Neural progenitor cell (in vitro differentiated cells): ENCODE measurements around the gene TRAPPC12. TPM values are rescaled to one million over a fixed set of nuclear protein-coding genes. Genes with fewer than 3 reads are reported as not detected.

Source experiments
- DNase-seq: peaks from one replicate; pipeline ENCODE4 v3.0.0-alpha.2; 2016; ENCODE audit warnings: low spot score
- H2AFZ ChIP-seq: fragments of 200-600 bp; sonication (generic); replicated peaks from 2 replicates; pipeline ENCODE4 v1.6.1; 2016; ENCODE audit warnings: antibody characterized with exemption
- H3F3A ChIP-seq: fragments of 200-600 bp; sonication (generic); 2 replicates; pipeline ENCODE4 v1.6.1; 2016; ENCODE audit warnings: antibody characterized with exemption, low read depth
- H3K27ac ChIP-seq: fragments of 200-600 bp; sonication (generic); 2 replicates; pipeline ENCODE4 v1.5.1; 2016; ENCODE audit warnings: mild to moderate bottlenecking
- H3K27me3 ChIP-seq: fragments of 200-600 bp; sonication (generic); 2 replicates; pipeline ENCODE4 v1.6.1; 2016; ENCODE audit warnings: mild to moderate bottlenecking, moderate library complexity
- H3K36me3 ChIP-seq: fragments of 200-600 bp; sonication (generic); 2 replicates; pipeline ENCODE4 v1.5.1; 2016
- H3K4me1 ChIP-seq: fragments of 200-600 bp; sonication (generic); 2 replicates; pipeline ENCODE4 v1.6.1; 2016; ENCODE audit warnings: mixed run types
- H3K4me2 ChIP-seq: fragments of 200-600 bp; sonication (generic); 2 replicates; pipeline ENCODE4 v1.6.1; 2016
- H3K4me3 ChIP-seq: fragments of 200-600 bp; sonication (generic); 2 replicates; pipeline ENCODE4 v1.5.1; 2016
- H3K79me2 ChIP-seq: fragments of 200-600 bp; sonication (generic); 2 replicates; pipeline ENCODE4 v1.6.1; 2016; ENCODE audit warnings: low read depth
- H3K9ac ChIP-seq: fragments of 200-600 bp; sonication (generic); 2 replicates; pipeline ENCODE4 v1.6.1; 2016
- H3K9me3 ChIP-seq: fragments of 200-600 bp; sonication (generic); 2 replicates; pipeline ENCODE4 v1.5.1; 2016; ENCODE audit warnings: low read depth
- H4K20me1 ChIP-seq: fragments of 200-600 bp; sonication (generic); 2 replicates; pipeline ENCODE4 v1.6.1; 2016; ENCODE audit warnings: low read depth
- H3K27ac Mint-ChIP-seq: 3 replicates; pipeline ENCODE4 v1.8.0; 2021; ENCODE audit warnings: mixed read lengths
- H3K27me3 Mint-ChIP-seq: 2 replicates; pipeline ENCODE4 v1.8.0; 2022; ENCODE audit warnings: low read depth, mild to moderate bottlenecking, inconsistent platforms, moderate library complexity, mixed read lengths; ENCODE audit not compliant: insufficient read depth
- H3K36me3 Mint-ChIP-seq: 3 replicates; pipeline ENCODE4 v1.8.0; 2021; ENCODE audit warnings: mixed read lengths
- H3K4me1 Mint-ChIP-seq: 3 replicates; pipeline ENCODE4 v1.8.0; 2021; ENCODE audit warnings: mixed read lengths
- H3K4me3 Mint-ChIP-seq: 3 replicates; pipeline ENCODE4 v1.8.0; 2021; ENCODE audit warnings: mild to moderate bottlenecking, moderate library complexity, mixed read lengths
- H3K9me3 Mint-ChIP-seq: 3 replicates; pipeline ENCODE4 v1.8.0; 2020; ENCODE audit warnings: mixed read lengths
- EZH2 ChIP-seq: fragments of 200-600 bp; sonication (generic); IDR thresholded peaks from 2 replicates; pipeline ENCODE4 v1.6.1; 2017; ENCODE audit warnings: antibody characterized with exemption, mild to moderate bottlenecking, moderate library complexity
- EZH2phosphoT487 ChIP-seq: fragments of 200-600 bp; sonication (generic); IDR thresholded peaks from 2 replicates; pipeline ENCODE4 v1.6.1; 2017; ENCODE audit warnings: antibody characterized with exemption
- total RNA-seq: library from RNA; depleted of rRNA; stranded (reverse); fragments of >200 nt; gene quantifications from 2 replicates; pipeline ENCODE4 v1.2.3, GENCODE V29; 2015; ENCODE audit warnings: low replicate concordance
- TF ChIP-seq, protein P1 (sequence below): fragments of 200-600 bp; sonication (generic); IDR thresholded peaks from 2 replicates; pipeline ENCODE4 v1.5.1; 2017; ENCODE audit warnings: antibody characterized with exemption, mild to moderate bottlenecking

TRAPPC12 gene
- total RNA-seq, 1 donor from 2014 or later, result 59.5 TPM

DNA sequence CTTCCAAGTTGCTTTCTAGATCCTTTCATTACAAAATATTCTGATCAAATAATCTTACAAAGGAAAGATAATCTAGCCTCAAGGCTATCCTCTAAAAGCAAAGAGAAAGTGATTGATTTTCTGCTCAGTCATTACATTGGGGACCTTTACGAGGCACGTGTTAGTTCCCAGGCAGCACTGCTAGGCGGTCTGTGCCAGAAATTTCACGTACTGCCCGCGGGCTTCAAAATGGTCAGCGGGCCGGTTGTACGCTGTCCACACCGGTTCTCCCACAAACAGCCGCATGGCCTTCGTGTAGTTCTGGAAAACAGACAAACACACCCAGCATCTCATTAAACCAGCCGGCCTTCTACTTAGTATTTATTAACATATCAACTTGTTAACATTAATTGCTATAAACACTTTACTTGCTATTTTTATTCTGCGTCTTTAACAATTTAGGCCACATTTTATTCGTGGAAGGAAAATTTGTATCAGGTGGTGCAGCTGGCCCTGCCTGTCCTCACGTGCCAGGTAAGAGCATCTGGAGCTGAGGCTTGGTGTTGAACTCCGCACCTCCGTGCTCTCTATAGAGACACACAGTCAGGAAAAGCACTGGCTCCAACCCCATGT lies 119.4 kb downstream of the TRAPPC12 start:
- Histone ChIP-seq H3K27me3 (no peaks in the 10 kb centered on the region), H3K9me3 (no peaks in the 10 kb centered on the region), H3K4me2 (no peak overlapping the region), H3K27ac (no peak overlapping the region), H3K9ac (no peak overlapping the region), H3F3A (peaks cover 5% of the 10 kb centered on the region), H4K20me1 (no peaks in the 10 kb centered on the region), H3K79me2 (no peaks in the 10 kb centered on the region), H2AFZ (no peak overlapping the region), H3K4me1 (peaks cover 2% of the 10 kb centered on the region), H3K4me3 (no peak overlapping the region), H3K36me3 (no peaks in the 10 kb centered on the region)
- Mint-ChIP-seq H3K4me1 (peaks cover 17% of the 10 kb centered on the region), H3K27me3 (no peaks in the 10 kb centered on the region), H3K9me3 (no peaks in the 10 kb centered on the region), H3K4me3 (no peak overlapping the region), H3K36me3 (peaks cover 22% of the 10 kb centered on the region), H3K27ac (no peak overlapping the region)
- DNase-seq, result no peak
- no peak for TF ChIP-seq EZH2
- TF ChIP-seq EZH2phosphoT487, result no peak
- TF ChIP-seq, protein P1, sequence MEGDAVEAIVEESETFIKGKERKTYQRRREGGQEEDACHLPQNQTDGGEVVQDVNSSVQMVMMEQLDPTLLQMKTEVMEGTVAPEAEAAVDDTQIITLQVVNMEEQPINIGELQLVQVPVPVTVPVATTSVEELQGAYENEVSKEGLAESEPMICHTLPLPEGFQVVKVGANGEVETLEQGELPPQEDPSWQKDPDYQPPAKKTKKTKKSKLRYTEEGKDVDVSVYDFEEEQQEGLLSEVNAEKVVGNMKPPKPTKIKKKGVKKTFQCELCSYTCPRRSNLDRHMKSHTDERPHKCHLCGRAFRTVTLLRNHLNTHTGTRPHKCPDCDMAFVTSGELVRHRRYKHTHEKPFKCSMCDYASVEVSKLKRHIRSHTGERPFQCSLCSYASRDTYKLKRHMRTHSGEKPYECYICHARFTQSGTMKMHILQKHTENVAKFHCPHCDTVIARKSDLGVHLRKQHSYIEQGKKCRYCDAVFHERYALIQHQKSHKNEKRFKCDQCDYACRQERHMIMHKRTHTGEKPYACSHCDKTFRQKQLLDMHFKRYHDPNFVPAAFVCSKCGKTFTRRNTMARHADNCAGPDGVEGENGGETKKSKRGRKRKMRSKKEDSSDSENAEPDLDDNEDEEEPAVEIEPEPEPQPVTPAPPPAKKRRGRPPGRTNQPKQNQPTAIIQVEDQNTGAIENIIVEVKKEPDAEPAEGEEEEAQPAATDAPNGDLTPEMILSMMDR, result no peak

DNA sequence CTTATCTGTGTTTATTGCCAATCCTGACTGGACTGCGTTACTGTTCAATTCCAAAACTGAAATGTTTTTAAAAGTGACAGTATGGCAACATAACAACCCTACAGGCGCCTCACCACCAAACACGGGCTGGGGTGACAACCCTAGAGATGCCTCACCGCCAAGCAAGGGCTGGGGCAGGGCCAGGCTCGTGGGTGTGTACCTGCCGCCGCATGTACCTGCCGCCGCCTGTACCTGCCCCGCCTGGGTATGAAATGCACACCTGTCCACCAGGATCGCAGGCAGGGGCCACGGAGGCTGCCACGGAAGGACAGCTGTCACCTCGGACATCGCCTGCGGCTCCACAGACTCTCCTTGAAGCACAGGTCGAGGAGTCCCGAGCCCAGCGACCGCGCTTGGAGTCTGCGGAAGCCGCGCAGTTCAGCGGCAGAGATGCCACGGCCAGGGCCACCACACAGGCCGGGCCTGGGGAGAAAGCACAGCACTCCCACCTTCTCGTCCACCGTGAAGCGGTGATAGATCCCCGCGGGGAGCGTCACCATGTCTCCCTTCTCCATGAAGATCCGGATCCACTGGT lies 120.9 kb downstream of the TRAPPC12 start:
- H3K9me3 Mint-ChIP-seq, result no peaks in the 10 kb centered on the region
- no peak overlapping the region for H3K27ac Mint-ChIP-seq
- Histone ChIP-seq H3K9me3 (no peaks in the 10 kb centered on the region), H3K36me3 (no peaks in the 10 kb centered on the region), H3F3A (no peaks in the 10 kb centered on the region), H3K4me2 (no peak overlapping the region), H3K9ac (no peak overlapping the region), H4K20me1 (no peaks in the 10 kb centered on the region), H3K4me1 (no peaks in the 10 kb centered on the region), H3K4me3 (no peak overlapping the region), H3K27me3 (no peaks in the 10 kb centered on the region), H2AFZ (no peak overlapping the region), H3K27ac (no peak overlapping the region), H3K79me2 (no peaks in the 10 kb centered on the region)
- peaks cover 2% of the 10 kb centered on the region for H3K27me3 Mint-ChIP-seq
- TF ChIP-seq, protein P1, result no peak
- TF ChIP-seq EZH2 (no peak), EZH2phosphoT487 (no peak)
- no peak overlapping the region for H3K4me3 Mint-ChIP-seq
- H3K36me3 Mint-ChIP-seq, result peaks cover 25% of the 10 kb centered on the region
- no peak for DNase-seq
- peaks cover 6% of the 10 kb centered on the region for H3K4me1 Mint-ChIP-seq

DNA sequence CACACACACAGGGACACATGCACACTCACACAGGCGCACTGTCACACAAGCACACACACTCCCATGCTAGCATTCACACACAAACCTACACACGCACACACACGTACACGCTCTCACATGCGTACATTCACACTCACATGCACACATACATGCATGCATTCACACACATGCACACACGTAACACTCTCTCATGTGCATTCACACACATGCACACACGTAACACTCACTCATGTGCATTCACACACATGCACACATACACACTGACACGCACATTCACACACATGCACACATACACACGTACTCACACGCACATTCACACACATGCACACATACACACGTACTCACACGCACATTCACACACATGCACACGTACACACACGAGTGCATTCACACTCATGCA lies 123.6 kb downstream of the TRAPPC12 start:
- Mint-ChIP-seq H3K36me3 (peaks cover 28% of the 10 kb centered on the region), H3K27me3 (peaks cover 2% of the 10 kb centered on the region), H3K4me3 (no peak overlapping the region), H3K4me1 (no peaks in the 10 kb centered on the region), H3K9me3 (no peaks in the 10 kb centered on the region), H3K27ac (peak overlapping the region; percentile 17)
- Histone ChIP-seq H3K27me3 (no peaks in the 10 kb centered on the region), H3K4me3 (no peak overlapping the region), H3K36me3 (no peaks in the 10 kb centered on the region), H4K20me1 (no peaks in the 10 kb centered on the region), H3K4me1 (no peaks in the 10 kb centered on the region), H3F3A (no peaks in the 10 kb centered on the region), H3K79me2 (no peaks in the 10 kb centered on the region), H2AFZ (no peak overlapping the region), H3K9me3 (no peaks in the 10 kb centered on the region), H3K9ac (no peak overlapping the region), H3K27ac (no peak overlapping the region), H3K4me2 (no peak overlapping the region)
- TF ChIP-seq EZH2phosphoT487 (no peak), EZH2 (no peak)
- TF ChIP-seq, protein P1, result no peak
- DNase-seq, result no peak
